ENCODE results near the gene HMX3.

DNA sequence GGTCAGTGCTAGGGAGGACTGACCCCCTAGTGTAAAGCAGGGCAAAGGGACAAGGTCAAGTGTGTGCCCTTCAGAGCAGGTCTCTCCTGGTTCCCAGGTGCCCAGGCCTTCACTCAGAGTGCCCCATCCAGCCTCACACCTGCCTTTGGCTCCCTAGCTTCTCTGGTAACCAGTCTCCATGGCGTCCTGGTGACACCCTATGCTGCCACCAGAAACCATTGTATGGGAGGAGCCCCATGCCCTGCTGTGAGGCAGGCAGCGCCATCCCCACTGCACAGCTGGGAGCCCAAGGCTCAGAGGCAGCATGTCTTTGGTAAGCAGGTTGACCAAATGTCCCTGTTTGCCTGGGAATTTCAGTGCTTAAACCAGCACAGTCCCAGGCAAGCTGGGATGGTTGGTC lies 33.1 kb upstream of the HMX3 start:
- TF ChIP-seq CTCF (IDR thresholded peaks at IDR 0.05; ENCODE audit: insufficient read depth, low read length, poor library complexity, severe bottlenecking), result no peak
- TF ChIP-seq EZH2phosphoT487 (conservative IDR thresholded peaks at IDR 0.05; ENCODE audit: low read length), result no peak
